ENCODE results near the gene ZSWIM7.

- TF ChIP-seq RAD21 (IDR thresholded peaks at IDR 0.05; ENCODE audit: low read depth) (no peak), REST (IDR thresholded peaks at IDR 0.05; ENCODE audit: low read depth) (no peak), MAX (IDR thresholded peaks at IDR 0.05) (no peak), EP300 (IDR thresholded peaks at IDR 0.05; ENCODE audit: borderline replicate concordance) (no peak), CEBPB (IDR thresholded peaks at IDR 0.05) (no peak), YY1 (IDR thresholded peaks at IDR 0.05; ENCODE audit: low read depth) (no peak), TAF1 (IDR thresholded peaks at IDR 0.05; ENCODE audit: low read depth) (no peak), FOXM1 (IDR thresholded peaks at IDR 0.05; ENCODE audit: borderline replicate concordance, low read depth) (no peak), TCF12 (IDR thresholded peaks at IDR 0.05; ENCODE audit: low read depth) (no peak), NFIC (IDR thresholded peaks at IDR 0.05) (no peak), ZBTB7A (IDR thresholded peaks at IDR 0.05; ENCODE audit: low read depth) (no peak), CREB1 (IDR thresholded peaks at IDR 0.05; ENCODE audit: low read depth) (no peak), EGR1 (IDR thresholded peaks at IDR 0.05) (no peak), USF1 (IDR thresholded peaks at IDR 0.05) (no peak)
Measured at GRCh38 chr17:15981208-15981607, 18.3 kb downstream of the ZSWIM7 start.

Measured in Ishikawa (cell line).